ENCODE data around the gene BTBD6.

- TF ChIP-seq POLR2AphosphoS5 (IDR thresholded peaks at IDR 0.05; ENCODE audit: low read depth, low read length) (no peak), EZH2 (IDR thresholded peaks at IDR 0.05; ENCODE audit: low read depth, low read length, severe bottlenecking) (no peak), CREB1 (IDR thresholded peaks at IDR 0.05) (no peak)
- TF ChIP-seq, protein P1, sequence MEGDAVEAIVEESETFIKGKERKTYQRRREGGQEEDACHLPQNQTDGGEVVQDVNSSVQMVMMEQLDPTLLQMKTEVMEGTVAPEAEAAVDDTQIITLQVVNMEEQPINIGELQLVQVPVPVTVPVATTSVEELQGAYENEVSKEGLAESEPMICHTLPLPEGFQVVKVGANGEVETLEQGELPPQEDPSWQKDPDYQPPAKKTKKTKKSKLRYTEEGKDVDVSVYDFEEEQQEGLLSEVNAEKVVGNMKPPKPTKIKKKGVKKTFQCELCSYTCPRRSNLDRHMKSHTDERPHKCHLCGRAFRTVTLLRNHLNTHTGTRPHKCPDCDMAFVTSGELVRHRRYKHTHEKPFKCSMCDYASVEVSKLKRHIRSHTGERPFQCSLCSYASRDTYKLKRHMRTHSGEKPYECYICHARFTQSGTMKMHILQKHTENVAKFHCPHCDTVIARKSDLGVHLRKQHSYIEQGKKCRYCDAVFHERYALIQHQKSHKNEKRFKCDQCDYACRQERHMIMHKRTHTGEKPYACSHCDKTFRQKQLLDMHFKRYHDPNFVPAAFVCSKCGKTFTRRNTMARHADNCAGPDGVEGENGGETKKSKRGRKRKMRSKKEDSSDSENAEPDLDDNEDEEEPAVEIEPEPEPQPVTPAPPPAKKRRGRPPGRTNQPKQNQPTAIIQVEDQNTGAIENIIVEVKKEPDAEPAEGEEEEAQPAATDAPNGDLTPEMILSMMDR (IDR thresholded peaks at IDR 0.05; ENCODE audit: control extremely low read depth in 1 of 3, insufficient read depth in 1 of 3, low read depth in 1 of 3, low read length in 3 of 3), result no peak
- TF ChIP-seq, protein P2, sequence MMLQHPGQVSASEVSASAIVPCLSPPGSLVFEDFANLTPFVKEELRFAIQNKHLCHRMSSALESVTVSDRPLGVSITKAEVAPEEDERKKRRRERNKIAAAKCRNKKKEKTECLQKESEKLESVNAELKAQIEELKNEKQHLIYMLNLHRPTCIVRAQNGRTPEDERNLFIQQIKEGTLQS (IDR thresholded peaks at IDR 0.05; ENCODE audit: insufficient read depth, low read depth, low read length), result no peak
Measured at GRCh38 chr14:105203701-105204100, 44.6 kb upstream of the BTBD6 start.

Data from H1 (cell line).